ENCODE measurements around the gene GRAMD1A. TPM values are rescaled to one million over a fixed set of nuclear protein-coding genes. Genes with fewer than 3 reads are reported as not detected.

GRAMD1A gene
- total and polyA plus RNA-seq, 8 donors = 92.7 to 137 (median 116) TPM

DNA sequence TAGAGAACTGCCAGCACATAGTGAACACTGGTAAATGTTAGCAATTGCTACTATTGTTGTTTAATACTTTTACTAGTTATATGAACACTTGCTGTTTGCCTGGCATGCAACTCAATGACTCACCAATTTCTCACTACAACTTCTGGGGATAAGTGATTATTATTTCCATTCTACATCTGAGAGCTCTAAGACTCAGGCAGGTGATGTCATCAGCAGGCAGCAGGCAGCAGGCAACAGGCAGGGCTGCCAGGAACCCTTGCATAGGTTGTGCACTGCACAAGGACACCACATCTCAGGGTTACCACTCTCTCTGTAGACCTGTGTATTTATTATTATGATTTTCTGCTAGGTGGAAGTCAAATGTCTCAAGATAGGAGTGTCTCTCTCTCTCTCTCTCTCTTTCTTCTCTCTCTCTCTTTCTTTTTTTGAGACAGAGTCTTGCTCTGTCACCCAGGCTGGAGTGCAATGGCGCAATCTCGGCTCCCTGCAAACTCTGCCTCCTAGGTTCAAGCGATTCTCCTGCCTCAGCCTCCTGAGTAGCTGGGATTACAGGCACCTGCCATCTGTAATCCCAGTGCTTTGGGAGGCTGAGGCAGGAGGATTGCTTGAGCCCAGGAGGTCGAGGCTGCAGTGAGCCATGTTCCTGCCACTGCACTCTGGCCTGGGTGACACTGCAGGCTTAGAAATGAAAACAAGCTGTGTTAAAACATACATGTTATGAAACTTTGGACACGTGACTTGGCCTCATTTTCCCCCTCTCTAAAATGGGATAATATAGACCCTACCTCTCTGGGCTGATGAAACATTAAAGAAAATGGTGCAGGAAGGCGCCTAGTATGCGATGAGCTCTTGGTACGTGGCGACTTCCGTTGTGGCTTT lies 64.1 kb downstream of the GRAMD1A start:
- DNase-seq (no peak), ATAC-seq (peak; percentile 62)
- TF ChIP-seq, protein P1, sequence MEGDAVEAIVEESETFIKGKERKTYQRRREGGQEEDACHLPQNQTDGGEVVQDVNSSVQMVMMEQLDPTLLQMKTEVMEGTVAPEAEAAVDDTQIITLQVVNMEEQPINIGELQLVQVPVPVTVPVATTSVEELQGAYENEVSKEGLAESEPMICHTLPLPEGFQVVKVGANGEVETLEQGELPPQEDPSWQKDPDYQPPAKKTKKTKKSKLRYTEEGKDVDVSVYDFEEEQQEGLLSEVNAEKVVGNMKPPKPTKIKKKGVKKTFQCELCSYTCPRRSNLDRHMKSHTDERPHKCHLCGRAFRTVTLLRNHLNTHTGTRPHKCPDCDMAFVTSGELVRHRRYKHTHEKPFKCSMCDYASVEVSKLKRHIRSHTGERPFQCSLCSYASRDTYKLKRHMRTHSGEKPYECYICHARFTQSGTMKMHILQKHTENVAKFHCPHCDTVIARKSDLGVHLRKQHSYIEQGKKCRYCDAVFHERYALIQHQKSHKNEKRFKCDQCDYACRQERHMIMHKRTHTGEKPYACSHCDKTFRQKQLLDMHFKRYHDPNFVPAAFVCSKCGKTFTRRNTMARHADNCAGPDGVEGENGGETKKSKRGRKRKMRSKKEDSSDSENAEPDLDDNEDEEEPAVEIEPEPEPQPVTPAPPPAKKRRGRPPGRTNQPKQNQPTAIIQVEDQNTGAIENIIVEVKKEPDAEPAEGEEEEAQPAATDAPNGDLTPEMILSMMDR (IDR thresholded peaks at IDR 0.05) = no peak
- H3K27ac ChIP-seq = no peak overlapping the region
- intact Hi-C loops (cut with DNase I) = loop anchor here in 1 of 2 donors (10.0 kb wide), 1 partner anchor 71 kb away; the partner anchor contains the start of genes FXYD1 and LGI4
- no peaks in the 10 kb centered on the region for H3K4me1 ChIP-seq
- no peaks in the 10 kb centered on the region for H3K9me3 ChIP-seq
- no peaks in the 10 kb centered on the region for H3K27me3 ChIP-seq
- no peaks in the 10 kb centered on the region for H3K36me3 ChIP-seq
- no peak overlapping the region for H3K4me3 ChIP-seq

DNA sequence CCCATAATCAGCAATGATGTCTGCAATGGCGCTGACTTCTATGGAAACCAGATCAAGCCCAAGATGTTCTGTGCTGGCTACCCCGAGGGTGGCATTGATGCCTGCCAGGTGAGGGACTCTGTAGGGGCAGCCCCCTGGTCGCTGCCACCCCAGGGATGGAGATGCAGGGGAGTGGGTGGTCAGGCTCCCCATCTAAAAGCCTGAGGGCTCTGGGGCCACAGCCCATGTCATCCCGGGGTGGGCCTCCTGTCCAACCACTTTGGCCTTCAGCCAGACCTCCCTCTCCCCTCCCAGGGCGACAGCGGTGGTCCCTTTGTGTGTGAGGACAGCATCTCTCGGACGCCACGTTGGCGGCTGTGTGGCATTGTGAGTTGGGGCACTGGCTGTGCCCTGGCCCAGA lies 65.5 kb downstream of the GRAMD1A start:
- Histone ChIP-seq H3K4me3 (no peak overlapping the region), H3K36me3 (no peaks in the 10 kb centered on the region), H3K9me3 (peaks cover 0 to 7% of the 10 kb centered on the region in 2 donors), H3K27ac (no peak overlapping the region), H3K4me1 (no peaks in the 10 kb centered on the region), H3K27me3 (no peaks in the 10 kb centered on the region)
- TF ChIP-seq, protein P1 (IDR thresholded peaks at IDR 0.05) = no peak
- no peak for DNase-seq
- ATAC-seq = no peak
- intact Hi-C loops (cut with DNase I) = loop anchor here in 1 of 2 donors (10.0 kb wide), 1 partner anchor 69 kb away; the partner anchor contains the start of genes FXYD1 and LGI4

GRCh38 chr19:35066121-35066520 lies 66.0 kb downstream of the GRAMD1A start:
- Histone ChIP-seq H3K4me3 (no peak overlapping the region), H3K27ac (no peak overlapping the region), H3K27me3 (no peaks in the 10 kb centered on the region), H3K36me3 (no peaks in the 10 kb centered on the region), H3K4me1 (no peaks in the 10 kb centered on the region), H3K9me3 (peaks cover 0 to 9% of the 10 kb centered on the region in 2 donors)
- TF ChIP-seq, protein P1 (IDR thresholded peaks at IDR 0.05) = no peak
- no peak for DNase-seq
- intact Hi-C loops (cut with DNase I) = loop anchor here in 1 of 2 donors (10.0 kb wide), 1 partner anchor 69 kb away; the partner anchor contains the start of genes FXYD1 and LGI4
- ATAC-seq = no peak

DNA sequence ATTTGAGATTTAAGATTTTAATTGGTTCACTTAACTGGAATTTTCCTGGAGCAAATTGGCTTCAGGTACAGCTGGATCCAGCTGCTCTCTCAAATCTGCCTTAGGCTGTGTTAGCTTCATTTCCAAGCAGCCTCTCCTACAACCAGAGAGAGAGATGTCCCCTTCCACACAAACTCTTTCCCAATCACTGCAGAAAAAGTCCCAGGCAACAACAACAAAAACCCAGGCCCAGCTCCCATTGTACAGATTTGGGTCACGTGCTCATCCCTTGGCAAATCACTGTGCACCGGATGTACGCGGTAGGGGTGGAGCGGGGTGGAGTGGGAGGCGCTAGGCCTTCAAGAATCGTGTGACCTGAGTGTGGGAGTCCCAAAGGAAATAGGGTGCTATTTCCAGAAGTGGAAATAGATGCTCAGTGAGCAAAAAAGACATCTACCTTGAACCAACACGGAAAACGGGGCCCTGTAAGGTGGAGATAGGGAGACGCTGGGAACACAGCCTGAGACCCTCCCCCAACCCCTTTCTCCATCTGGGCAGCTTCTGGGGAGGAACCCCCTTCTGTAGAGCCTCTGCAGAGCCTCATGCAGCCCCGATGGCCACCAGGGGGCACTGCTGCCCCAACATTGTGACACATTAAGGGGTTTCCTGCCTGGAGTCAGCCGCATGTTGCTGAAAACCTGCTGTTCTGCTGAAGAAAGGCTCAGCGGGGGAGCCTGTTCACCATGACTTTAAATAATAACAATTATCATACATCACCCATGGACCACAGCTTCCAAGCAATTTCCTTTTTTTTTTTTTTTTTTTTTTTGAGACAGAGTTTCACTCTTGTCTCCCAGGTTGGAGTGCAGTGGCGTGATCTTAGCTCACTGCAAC lies 66.8 kb downstream of the GRAMD1A start:
- H3K9me3 ChIP-seq = peaks cover 0 to 9% of the 10 kb centered on the region in 2 donors
- intact Hi-C loops (cut with DNase I) = loop anchor here in 1 of 2 donors (10.0 kb wide), 1 partner anchor 68 kb away; the partner anchor contains the start of genes FXYD1 and LGI4
- H3K4me3 ChIP-seq = no peak overlapping the region
- TF ChIP-seq, protein P1 (IDR thresholded peaks at IDR 0.05) = peak; percentile 87 to 90
- no peaks in the 10 kb centered on the region for H3K27me3 ChIP-seq
- no peaks in the 10 kb centered on the region for H3K36me3 ChIP-seq
- H3K27ac ChIP-seq = no peak overlapping the region
- DNase-seq = peak; percentile 68 to 93 (median 85)
- no peaks in the 10 kb centered on the region for H3K4me1 ChIP-seq
- peak; percentile 93 for ATAC-seq
